Left ventricle myocardium superior (tissue), 1 donor: ENCODE measurements around the gene ZNF333. TPM values are rescaled to one million over a fixed set of nuclear protein-coding genes. Genes with fewer than 3 reads are reported as not detected.
"Not testable (repeated sequence)": the region's sequence is repeated elsewhere in the genome, so short reads cannot be mapped to it uniquely, and the experiment has no call there.

Experiments
- ATAC-seq: fragments of 200-7000 bp; cut with Tn5 transposase; one replicate; pipeline ENCODE4 v1.9.1; 2020; ENCODE audit warnings: mild to moderate bottlenecking, moderate library complexity
- DNase-seq: peaks from one replicate; pipeline ENCODE4 v3.0.0-alpha.2; 2020
- intact Hi-C: fragments of 100-400 bp; cut with micrococcal nuclease; formaldehyde crosslinking; loops from one replicate; pipeline ENCODE4 v1.11.0; 2022
- total RNA-seq: library from RNA; stranded (reverse); fragmentation: NEBNext Ultra II Directional; extraction: Animal tissue kit (Norgen Biotek cat#: 25700); gene quantifications from one replicate; pipeline ENCODE4 v1.2.1, GENCODE V29; 2021
- donor health status: DM: no; HTN: yes; CAD: no; lungs with severe emphysema.

Gene ZNF333
- total RNA-seq, 1 donor from 2014 or later, result 7.3 TPM

DNA sequence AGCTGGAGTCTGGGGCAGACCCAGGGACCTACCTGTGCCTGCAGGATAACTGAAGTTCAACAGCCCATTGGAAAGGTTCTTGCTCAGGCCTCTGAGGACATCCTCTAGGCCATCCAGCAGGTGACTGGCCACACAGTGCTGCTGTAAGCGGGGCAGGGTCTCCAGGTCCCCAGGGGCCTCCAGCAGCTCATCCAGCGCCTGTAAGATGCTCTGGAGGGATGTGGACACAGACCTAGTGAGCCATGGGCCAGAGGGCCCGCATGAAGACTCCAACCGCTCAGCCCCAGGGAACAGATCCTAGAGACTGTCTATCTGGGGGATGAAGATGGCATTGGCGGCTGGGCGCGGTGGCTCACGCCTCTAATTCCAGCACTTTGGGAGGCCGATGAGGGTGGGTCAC, 74.6 kb downstream of the ZNF333 start:
- intact Hi-C loops, result no loop called here
- no peak for ATAC-seq

DNA sequence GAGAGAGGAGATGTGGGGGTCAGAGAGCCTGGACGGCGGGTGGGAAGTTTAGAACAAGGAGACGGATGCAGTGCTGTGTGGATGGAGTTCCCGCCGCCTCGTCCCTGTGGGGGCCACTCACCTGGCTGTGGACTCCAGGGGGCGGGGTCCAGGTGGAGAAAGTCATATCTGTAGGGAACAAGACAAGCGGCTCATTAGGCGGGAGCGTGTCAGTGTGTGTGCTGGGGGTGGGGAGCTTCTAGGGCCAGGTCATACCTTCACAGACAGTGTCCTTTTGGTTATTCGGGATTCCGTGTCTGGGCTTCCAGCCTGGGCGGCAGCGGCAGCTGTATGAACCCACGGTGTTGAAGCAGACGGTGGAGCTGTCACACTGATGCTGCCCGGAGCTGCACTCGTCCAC, 75.6 kb downstream of the ZNF333 start:
- DNase-seq, intact Hi-C loops, ATAC-seq: not testable (repeated sequence)

More for the DNA sequence above, 74.6 kb downstream of the ZNF333 start:
- no peak for DNase-seq

DNA sequence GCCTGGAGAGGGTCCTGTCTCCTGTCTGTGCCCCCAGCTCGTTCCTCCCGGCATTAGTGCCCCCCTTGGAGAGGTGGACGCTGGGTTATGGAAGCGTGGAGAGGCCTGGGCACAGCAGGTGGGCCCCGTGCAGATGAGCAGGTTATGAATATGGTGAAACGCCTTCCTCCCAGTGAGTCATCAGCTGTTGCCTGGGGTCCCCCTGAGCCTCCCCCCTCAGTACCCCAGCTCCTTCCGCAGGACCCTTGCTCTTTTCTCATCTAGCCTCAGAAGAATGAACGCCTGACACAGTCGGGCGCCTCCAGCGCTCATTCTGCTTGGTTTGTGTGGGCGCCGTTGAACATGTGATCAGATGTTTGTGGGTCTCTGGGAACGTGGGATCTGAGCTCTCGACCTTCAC, 76.0 kb downstream of the ZNF333 start:
- intact Hi-C loops, DNase-seq, ATAC-seq: not testable (repeated sequence)

DNA sequence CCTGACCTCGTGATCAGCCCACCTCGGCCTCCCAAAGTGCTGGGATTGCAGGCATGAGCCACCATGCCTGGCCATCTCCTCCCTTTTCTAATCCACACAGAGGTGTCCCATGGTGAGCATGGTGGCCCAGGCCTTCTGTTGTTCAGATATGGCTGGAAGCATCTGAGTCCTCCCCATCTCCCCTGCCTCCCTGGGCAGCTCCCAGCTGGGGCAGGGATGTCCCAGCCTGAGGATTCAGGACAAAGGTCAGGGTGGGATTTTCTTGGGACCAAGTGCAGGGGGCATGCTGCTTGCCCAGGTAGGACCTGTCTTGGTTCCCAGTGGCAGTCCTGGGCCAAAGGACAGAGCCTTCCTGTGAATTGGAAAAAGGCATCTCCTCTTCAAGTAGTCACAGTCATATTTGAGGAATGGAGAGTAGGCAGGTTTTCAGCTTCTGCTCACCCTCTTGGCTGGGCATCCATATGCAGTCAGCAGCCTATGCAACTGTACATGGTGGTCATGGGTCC, 77.7 kb downstream of the ZNF333 start:
- no peak for DNase-seq
- no peak for ATAC-seq
- intact Hi-C loops, result no loop called here

DNA sequence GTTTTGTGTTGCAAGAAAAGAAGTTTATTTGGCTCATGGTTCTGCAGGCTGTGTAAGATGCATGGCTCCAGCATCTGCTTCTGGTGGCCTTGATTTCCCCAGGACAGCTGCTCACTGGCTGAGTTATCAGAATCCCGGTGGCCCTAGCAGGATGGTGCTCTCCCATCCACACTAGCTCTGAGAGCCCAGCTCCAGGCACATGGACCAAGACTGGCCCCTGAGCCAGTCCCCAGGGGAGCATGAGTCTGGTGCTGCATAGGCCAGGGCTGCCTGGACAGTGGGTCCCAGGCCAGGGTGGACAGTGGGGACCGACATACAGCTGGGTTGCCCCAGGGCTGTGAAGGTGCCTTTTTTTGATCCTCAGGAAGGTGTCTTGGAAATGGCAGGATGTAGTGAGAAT, 78.2 kb downstream of the ZNF333 start:
- intact Hi-C loops, result no loop called here
- ATAC-seq (no peak), DNase-seq (no peak)

DNA sequence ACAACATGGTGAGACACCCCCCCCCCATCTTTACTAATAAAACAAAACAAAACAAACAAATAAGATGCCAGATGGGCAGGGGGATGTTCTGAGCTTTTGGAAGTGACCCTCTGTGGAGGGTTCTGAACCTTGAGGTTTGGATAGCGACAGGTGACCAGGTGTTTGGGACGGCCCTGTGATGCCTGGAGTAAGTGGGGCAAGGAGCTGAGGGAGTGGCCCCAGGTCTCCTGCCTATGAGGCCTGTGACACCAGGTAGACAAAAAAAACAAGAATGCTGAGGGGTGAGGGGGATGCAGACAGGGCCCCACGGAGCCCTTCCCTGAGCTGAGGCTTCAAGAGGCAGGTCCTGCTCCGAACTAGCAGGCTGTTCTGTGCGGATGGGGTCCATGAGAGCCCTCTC, 79.4 kb downstream of the ZNF333 start:
- intact Hi-C loops, result no loop called here
- ATAC-seq, result no peak
- DNase-seq, result no peak

DNA sequence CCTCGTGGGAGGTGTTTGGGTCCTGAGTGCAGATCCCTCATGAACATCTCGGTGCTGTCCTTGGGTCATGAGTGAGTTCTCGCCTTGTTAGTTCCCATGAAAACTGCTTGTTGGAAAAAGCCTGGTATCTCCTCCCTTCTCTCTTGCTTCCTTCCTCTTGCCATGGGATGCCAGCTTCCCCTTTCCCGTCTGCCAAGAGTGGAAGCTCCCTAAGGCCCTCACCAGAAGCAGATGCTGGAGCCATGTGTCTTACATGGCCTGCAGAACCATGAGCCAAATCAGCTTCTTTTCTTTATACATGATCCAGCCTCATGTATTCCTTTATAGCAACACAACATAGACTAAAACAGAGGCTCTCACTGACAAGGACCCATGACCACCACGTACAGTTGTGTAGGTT, 80.3 kb downstream of the ZNF333 start:
- DNase-seq, result no peak
- intact Hi-C loops, result no loop called here
- no peak for ATAC-seq

DNA sequence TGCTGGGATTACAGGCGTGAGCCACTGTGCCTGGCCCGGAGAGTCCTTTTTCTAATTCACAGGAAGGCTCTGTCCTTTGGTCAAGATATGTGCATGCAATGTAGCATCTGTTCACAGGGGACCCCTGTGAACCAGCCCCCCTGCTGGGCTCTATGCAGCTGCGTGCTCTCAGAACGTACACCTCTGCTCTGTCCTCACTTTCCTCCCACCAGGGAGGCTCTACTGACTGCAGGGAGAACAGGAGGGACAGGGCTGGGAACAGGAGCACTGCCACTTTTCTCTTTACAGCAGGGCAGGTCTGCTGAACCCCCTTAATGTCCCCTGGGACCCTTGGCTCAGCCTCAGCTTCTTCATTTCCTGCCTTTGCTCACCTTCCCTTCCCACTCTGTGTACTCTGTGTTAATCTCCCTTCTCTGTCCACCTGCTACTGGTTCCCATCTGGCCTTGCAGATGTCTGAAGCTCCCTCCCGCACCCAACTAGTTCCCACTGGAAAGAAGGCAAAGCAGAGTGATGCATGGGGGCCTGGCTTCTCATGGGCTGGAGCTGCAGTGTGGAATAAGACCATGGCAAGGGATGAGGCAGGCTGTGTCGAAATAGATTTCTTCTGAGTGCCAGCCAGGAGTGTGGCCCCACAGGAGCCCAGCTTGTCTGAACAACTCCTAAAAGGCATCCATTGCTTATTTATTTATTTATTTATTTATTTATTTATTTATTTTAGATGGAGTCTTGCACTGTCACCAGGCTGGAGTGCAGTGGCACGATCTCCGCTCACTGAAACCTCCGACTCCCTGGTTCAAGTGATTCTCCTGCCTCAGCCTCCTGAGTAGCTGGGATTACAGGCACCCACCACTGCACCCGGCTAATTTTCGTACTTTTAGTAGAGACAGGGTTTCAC, 81.3 kb downstream of the ZNF333 start:
- intact Hi-C loops, result no loop called here
- ATAC-seq, result no peak
- DNase-seq, result no peak

DNA sequence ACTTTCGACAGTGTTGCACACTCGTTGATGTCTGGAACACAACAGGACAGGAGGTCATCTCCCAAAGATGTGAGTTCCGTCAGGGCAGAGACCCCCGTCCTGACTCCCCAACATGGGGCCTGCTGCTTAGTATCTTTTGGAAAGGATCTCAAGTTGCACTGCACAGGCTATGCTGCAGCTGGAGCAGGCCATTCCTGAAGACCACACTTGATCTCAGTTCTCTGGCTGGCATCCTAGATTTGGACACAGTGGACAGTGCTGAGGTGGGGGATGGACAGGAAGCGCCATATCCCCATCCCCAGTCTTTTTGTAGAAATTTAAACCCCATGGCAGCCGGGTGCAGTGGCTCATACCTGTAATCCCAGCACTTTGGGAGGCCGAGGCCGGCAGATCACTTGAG, 82.6 kb downstream of the ZNF333 start:
- ATAC-seq (no peak), DNase-seq (no peak)
- intact Hi-C loops, result no loop called here

DNA sequence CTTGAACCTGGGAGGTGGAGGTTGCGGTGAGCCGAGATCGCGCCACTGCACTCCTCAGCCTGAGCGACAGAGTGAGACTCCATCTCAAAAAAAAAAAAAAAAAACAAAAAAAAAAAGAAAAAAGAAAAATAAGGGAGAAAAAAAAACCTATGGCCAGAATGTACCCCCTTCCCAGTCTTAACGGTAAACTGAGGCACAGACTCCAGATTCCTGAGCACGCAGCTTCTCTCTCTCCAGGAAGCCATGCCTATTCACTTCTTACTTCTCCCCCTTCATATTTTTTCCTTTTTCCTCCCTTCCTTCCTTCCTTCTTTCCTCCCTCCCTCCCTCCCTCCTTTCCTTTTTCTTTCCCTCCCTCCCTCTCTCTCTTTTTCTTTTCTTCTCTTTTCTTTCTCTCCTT, 83.1 kb downstream of the ZNF333 start:
- DNase-seq (no peak), ATAC-seq (no peak)
- intact Hi-C loops, result no loop called here

DNA sequence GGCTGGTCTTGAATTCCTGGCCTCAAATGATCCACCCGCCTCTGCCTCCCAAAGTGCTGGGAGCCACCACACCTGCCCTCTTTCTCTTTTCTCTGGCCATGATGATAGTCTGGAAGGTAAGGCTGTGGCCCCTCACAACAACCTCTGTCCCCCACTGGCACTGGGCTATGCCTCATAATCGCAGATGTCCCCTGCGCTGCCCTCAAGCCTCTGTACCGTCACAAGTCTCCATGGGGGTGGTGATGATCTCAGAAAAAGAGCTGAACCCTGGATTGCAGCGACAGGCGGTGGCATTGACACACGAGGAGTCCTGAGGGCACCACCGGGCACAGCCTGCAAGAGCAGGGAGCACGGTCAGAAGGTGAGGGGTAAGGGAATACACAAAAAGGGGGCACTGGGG, 83.9 kb downstream of the ZNF333 start:
- intact Hi-C loops, ATAC-seq: not testable (repeated sequence)

DNA sequence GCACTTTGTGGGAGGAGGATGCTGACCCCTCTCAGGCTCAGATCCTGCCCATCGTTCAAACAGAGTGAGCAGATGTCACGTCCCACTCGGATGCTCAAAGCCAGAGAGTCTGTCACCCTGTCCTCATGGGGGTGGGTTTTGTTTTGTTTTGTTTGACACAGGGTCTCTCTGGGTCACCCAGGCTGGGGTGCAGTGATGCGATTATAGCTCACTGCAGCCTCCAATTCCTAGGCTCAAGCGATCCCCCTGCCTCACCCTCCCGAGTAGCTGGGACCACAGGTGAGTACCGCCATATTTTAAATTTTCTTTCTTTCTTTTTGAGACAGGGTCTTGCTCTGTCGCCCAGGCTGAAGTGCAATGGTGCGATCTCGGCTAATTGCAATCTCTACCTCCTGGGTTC, 84.5 kb downstream of the ZNF333 start:
- ATAC-seq, result no peak
- intact Hi-C loops, result no loop called here

More for the DNA sequence above, 83.9 kb downstream of the ZNF333 start:
- DNase-seq, result not testable (repeated sequence)

DNA sequence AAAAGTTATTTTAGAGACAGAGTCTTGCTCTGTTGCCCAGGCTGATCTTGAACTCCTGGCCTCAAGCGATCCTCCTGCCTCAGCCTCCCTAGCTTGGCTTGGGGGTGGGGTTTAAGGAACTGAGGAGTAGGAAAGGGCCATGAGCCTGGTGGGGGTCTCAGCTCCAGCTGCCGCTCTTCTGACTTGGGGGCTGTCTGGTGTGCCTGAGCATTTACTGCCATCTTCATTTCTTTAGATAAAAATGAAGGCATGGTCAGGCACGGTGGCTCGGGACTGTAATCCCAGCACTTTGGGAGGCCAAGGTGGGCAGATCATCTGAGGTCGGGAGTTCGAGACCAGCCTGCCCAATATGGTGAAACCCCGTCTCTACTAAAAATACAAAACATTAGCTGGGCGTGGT, 85.5 kb downstream of the ZNF333 start:
- DNase-seq, intact Hi-C loops: not testable (repeated sequence)

More for the DNA sequence above, 84.5 kb downstream of the ZNF333 start:
- DNase-seq, result no peak

DNA sequence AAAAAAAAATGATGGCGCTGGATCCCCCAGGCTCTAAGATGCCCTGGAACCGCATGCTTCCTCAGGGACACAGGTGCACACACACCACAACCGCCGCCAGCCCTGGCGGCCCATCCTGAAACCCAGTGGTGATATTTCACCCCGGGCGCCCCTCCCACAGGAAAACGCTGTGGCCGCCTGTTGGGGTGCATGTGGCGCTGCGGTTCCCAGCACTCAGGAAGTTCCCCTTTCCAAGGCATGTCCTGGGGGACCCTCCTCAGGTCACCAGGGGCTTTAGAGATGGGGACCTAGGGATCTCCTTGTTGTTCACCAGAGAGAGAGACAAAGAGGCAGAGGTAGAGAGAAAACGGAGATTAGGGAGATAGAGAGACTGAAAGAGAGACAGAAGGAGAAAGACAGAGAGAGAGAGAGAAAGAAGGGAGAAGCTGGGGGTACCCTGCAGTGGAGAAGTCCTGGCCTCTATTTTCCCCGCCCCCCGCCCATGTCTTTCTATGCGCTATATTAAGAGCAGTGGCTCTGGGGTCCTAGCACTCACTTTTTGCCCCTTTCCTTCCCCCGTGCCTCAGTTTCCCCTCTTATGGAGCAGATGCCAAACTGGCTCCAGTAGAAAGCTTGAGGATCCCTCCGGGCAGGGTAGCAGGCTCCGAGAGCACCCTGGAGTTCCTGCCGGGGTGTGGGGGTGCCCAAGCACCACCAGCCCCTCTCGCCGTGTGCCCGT, 86.2 kb downstream of the ZNF333 start:
- peak; percentile 53 for DNase-seq
- peak; percentile 34 for ATAC-seq
- intact Hi-C loops, result no loop called here

More for the DNA sequence above, 85.5 kb downstream of the ZNF333 start:
- not testable (repeated sequence) for ATAC-seq

DNA sequence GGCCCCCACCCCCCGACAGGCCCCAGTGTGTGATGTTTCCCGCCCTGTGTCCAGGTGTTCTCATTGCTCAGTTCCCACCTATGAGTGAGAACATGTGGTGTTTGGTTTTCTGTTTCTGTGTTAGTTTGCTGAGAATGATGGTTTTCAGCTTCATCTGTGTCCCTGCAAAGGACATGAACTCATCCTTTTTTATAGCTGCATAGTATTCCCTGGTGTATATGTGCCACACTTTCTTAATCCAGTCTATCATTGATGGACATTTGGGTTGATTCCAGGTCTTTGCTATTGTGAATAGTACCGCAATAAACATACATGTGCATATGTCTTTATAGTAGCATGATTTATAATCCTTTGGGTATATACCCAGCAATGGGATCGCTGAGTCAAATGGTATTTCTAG, 87.8 kb downstream of the ZNF333 start:
- ATAC-seq, DNase-seq, intact Hi-C loops: not testable (repeated sequence)

DNA sequence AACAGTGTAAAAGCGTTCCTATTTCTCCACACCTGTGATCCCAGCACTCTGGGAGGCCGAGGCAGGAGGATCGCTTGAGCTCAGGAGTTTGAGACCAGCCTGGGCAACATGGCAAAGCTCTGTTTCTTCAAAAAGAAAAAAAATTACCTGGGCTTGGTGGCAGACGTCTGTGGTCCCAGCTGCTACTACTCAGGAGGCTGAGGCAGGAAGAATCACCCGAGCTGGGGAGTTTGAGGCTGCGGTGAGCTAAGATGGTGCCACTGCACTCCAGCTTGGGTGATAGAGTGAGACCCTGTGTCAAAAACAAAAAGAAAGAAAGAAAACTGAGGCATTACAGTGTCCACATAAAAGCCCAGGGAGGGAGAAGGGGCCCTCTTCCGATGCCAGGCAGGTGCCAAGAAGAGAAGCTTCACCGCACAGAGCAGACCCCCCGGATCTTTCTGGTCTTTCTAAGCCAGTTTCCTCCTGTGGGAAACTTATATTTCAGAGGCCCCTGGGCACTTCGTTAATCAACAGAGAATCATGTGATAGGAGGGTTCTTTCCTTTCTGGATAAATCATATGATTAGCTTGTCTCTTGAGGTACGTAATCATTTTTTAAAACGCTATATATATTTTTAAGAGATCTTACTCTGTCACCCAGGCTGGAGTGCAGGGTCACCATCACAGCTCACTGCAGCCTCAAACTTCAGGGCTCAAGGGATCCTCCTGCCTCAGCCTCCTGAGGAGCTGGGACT, 88.4 kb downstream of the ZNF333 start, which contains the start of gene ADGRE2:
Gene ADGRE2, minus strand, starts transcription at position 451 of the 736 bp plus-strand sequence. CDS start 1,804 bp downstream, outside the sequence.
- intact Hi-C loops, ATAC-seq, DNase-seq: not testable (repeated sequence)

DNA sequence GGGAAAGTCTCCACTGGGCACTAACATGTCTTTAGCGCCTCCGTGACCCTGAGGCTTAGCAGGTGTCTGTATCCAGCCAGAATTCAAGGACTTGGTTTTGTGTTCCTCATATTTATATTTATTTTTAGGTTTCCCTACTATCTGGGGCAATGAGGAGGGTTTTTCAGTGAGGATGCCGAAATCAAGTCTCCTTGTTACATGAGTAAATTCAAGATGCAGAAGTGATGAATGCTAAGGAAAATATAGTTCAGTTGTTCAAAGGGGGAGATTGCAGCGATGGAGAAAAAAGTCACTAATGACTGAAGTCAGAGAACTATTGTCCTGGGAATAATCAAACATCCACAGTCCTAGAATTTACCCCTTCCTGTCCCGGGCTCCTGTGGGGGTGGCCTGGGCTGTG, 89.3 kb downstream of the ZNF333 start:
- intact Hi-C loops, result no loop called here
- no peak for DNase-seq
- ATAC-seq, result no peak

DNA sequence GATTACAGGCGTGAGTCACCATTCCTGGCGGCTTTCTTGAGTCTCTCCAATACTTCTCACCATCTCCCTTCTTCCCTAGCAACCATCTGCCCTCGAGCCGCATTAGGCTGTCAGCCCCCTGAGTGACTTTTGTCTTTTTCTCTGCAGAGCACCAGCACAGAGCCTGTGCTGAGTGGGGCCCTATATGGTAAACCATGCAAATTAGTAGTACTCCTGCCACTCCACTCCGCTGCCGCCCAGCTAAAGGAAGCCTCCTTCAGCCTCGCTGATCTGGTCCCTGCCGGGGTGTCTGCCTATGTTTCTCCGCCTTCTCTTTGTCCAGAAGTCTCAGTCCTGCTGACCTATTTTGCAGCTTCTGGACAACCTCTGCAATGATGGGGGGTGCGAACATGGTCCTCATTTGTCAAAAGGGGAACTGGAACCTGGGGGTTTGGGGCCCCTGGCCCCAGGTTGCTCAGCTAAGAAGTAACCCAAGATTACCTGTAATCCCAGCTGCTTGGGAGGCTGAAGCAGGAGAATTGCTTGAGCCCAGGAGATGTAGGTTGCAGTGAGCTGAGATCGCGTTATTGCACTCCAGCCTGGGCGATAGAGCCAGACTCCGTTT, 90.9 kb downstream of the ZNF333 start:
- DNase-seq, ATAC-seq, intact Hi-C loops: not testable (repeated sequence)
